ENCODE measurements around the gene KIRREL1.

DNA sequence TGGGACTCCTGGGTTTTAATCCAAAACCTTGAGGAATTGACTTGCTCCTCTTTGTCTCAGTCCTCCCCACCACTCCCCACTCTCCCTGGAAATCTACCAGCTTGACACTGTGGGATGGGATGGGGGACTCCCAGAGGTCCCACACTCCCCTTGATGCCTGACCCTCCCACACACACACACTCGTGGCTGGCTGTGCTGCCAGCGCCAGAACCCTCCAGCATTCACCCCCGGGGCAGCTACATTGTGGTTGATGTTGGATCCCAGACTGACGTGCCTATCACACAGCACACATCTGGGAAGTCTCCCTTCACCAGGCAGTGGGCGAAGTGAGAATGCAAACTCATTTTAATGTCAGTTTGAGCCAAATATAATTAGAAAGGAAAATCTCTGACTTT lies 10.0 kb downstream of the KIRREL1 start:
- no peak for TF ChIP-seq SUZ12 (IDR thresholded peaks at IDR 0.05; ENCODE audit: extremely low read depth, insufficient read depth, insufficient read length)
- no peak for TF ChIP-seq ZNF274 (IDR thresholded peaks at IDR 0.05; ENCODE audit: low read depth, low read length)
- TF ChIP-seq YY1 (IDR thresholded peaks at IDR 0.05; ENCODE audit: insufficient read depth, insufficient read length) = no peak

All from NT2/D1 (cell line).